Jurkat, Clone E6-1 (cell line): ENCODE data around the gene CLEC4M. TPM values are rescaled to one million over a fixed set of nuclear protein-coding genes. Genes with fewer than 3 reads are reported as not detected.

Experiments used
- DNase-seq: peaks from one replicate; pipeline ENCODE4 v3.0.0-alpha.2; 2011; ENCODE audit warnings: low read depth, low spot score
- H3K4me3 ChIP-seq: 2 replicates; pipeline ENCODE4 v1.5.1; 2011; ENCODE audit warnings: mild to moderate bottlenecking, low read length, control low read depth, moderate library complexity
- polyA plus RNA-seq: library from polyadenylated mRNA; unstranded; fragments of >200 nt; gene quantifications from one replicate; pipeline ENCODE4 v1.2.1, GENCODE V29; 2012; ENCODE audit warnings: missing spikeins; ENCODE audit not compliant: insufficient read length, insufficient read depth

CLEC4M gene
- not detected for polyA plus RNA-seq

GRCh38 chr19:7762719-7763293 lies at the start of gene CLEC4M:
TSS of gene CLEC4M (plus strand) at chr19:7763243. CDS start at chr19:7763267, 24 bp downstream.
- no peak for DNase-seq
- no peak within 1 kb of the TSS for H3K4me3 ChIP-seq

GRCh38 chr19:7715671-7716070 lies 47.4 kb upstream of the CLEC4M start:
- no peak overlapping the region for H3K4me3 ChIP-seq
- no peak for DNase-seq

- DNase-seq = no peak
- H3K4me3 ChIP-seq = no peak overlapping the region
Measured at GRCh38 chr19:7716762-7717161, 46.3 kb upstream of the CLEC4M start.

- DNase-seq = no peak
- no peak overlapping the region for H3K4me3 ChIP-seq
Measured at GRCh38 chr19:7718668-7719067, 44.4 kb upstream of the CLEC4M start.

GRCh38 chr19:7720351-7720750 lies 42.7 kb upstream of the CLEC4M start:
- no peak overlapping the region for H3K4me3 ChIP-seq
- DNase-seq = no peak

GRCh38 chr19:7722231-7722651 lies 40.8 kb upstream of the CLEC4M start:
- DNase-seq = no peak
- no peak overlapping the region for H3K4me3 ChIP-seq

GRCh38 chr19:7725791-7726190 lies 37.3 kb upstream of the CLEC4M start:
- no peak for DNase-seq
- H3K4me3 ChIP-seq = no peak overlapping the region

GRCh38 chr19:7729211-7729610 lies 33.8 kb upstream of the CLEC4M start:
- DNase-seq = no peak

GRCh38 chr19:7729831-7730285 lies 33.2 kb upstream of the CLEC4M start:
- DNase-seq = no peak
- no peak overlapping the region for H3K4me3 ChIP-seq

More at GRCh38 chr19:7729211-7729610, 33.8 kb upstream of the CLEC4M start:
- H3K4me3 ChIP-seq = no peak overlapping the region

GRCh38 chr19:7730286-7731217 lies 32.5 kb upstream of the CLEC4M start:
- no peak for DNase-seq
- H3K4me3 ChIP-seq = no peak overlapping the region

GRCh38 chr19:7731218-7731595 lies 31.8 kb upstream of the CLEC4M start:
- no peak overlapping the region for H3K4me3 ChIP-seq
- no peak for DNase-seq

- DNase-seq = no peak
- no peak overlapping the region for H3K4me3 ChIP-seq
Measured at GRCh38 chr19:7731615-7732014, 31.4 kb upstream of the CLEC4M start.

GRCh38 chr19:7732045-7732444 lies 31.0 kb upstream of the CLEC4M start, which contains the start of gene CLEC4G:
TSS of gene CLEC4G (minus strand) at chr19:7732110. CDS start at chr19:7732102, 8 bp downstream.
- no peak for DNase-seq

GRCh38 chr19:7733376-7733775 lies 29.7 kb upstream of the CLEC4M start:
- no peak for DNase-seq
- H3K4me3 ChIP-seq = no peak overlapping the region

More at GRCh38 chr19:7732045-7732444, 31.0 kb upstream of the CLEC4M start, which contains the start of gene CLEC4G:
- no peak within 1 kb of the TSS for H3K4me3 ChIP-seq

- DNase-seq = no peak
Measured at GRCh38 chr19:7734220-7735203, 28.5 kb upstream of the CLEC4M start.

GRCh38 chr19:7736148-7736547 lies 26.9 kb upstream of the CLEC4M start:
- no peak overlapping the region for H3K4me3 ChIP-seq
- DNase-seq = no peak

More at GRCh38 chr19:7734220-7735203, 28.5 kb upstream of the CLEC4M start:
- H3K4me3 ChIP-seq = no peak overlapping the region

GRCh38 chr19:7737215-7737614 lies 25.8 kb upstream of the CLEC4M start:
- DNase-seq = no peak
- H3K4me3 ChIP-seq = no peak overlapping the region

GRCh38 chr19:7738023-7738422 lies 25.0 kb upstream of the CLEC4M start:
- H3K4me3 ChIP-seq = no peak overlapping the region
- DNase-seq = no peak

GRCh38 chr19:7739211-7739755 lies 23.8 kb upstream of the CLEC4M start:
- DNase-seq = no peak

More at GRCh38 chr19:7739211-7739755, 23.8 kb upstream of the CLEC4M start:
- no peak overlapping the region for H3K4me3 ChIP-seq
